GM23338 (cell line): ENCODE measurements around the gene ZNF679. TPM values are rescaled to one million over a fixed set of nuclear protein-coding genes. Genes with fewer than 3 reads are reported as not detected.
"Not testable (repeated sequence)": the region's sequence is repeated elsewhere in the genome, so short reads cannot be mapped to it uniquely, and the experiment has no call there.

Experiments
- ATAC-seq: fragments of 200-7000 bp; cut with Tn5 transposase; 3 replicates; pipeline ENCODE4 v1.9.1; 2020
- DNase-seq: peaks from one replicate; pipeline ENCODE4 v3.0.0-alpha.2; 2015; ENCODE audit warnings: low spot score
- H2AFZ ChIP-seq: fragments of 200-600 bp; sonication (generic); 2 replicates; pipeline ENCODE4 v1.8.0; 2016; ENCODE audit warnings: antibody characterized with exemption, mild to moderate bottlenecking, moderate library complexity
- H3F3A ChIP-seq: fragments of 200-600 bp; sonication (generic); replicated peaks from 2 replicates; pipeline ENCODE4 v1.8.0; 2017; ENCODE audit warnings: antibody characterized with exemption, mixed run types, low read depth
- H3K27ac ChIP-seq: fragments of 200-600 bp; sonication (generic); 2 replicates; pipeline ENCODE4 v1.6.1; 2016; ENCODE audit warnings: low read depth
- H3K27me3 ChIP-seq: fragments of 200-600 bp; sonication (generic); 2 replicates; pipeline ENCODE4 v1.8.0; 2016; ENCODE audit warnings: mild to moderate bottlenecking, mixed run types, moderate library complexity; ENCODE audit not compliant: insufficient read depth
- H3K36me3 ChIP-seq: fragments of 200-600 bp; sonication (generic); 2 replicates; pipeline ENCODE4 v1.8.0; 2016; ENCODE audit warnings: mild to moderate bottlenecking; ENCODE audit not compliant: insufficient read depth
- H3K4me1 ChIP-seq: fragments of 200-600 bp; sonication (generic); 2 replicates; pipeline ENCODE4 v1.8.0; 2016; ENCODE audit warnings: mild to moderate bottlenecking, moderate library complexity; ENCODE audit not compliant: insufficient read depth
- H3K4me2 ChIP-seq: fragments of 200-600 bp; sonication (generic); 2 replicates; pipeline ENCODE4 v1.7.1; 2017; ENCODE audit warnings: mixed run types
- H3K4me3 ChIP-seq: fragments of 200-600 bp; sonication (generic); 2 replicates; pipeline ENCODE4 v1.6.1; 2016; ENCODE audit warnings: mixed run types
- H3K79me2 ChIP-seq: fragments of 200-600 bp; sonication (generic); replicated peaks from 2 replicates; pipeline ENCODE4 v1.8.0; 2017; ENCODE audit warnings: mild to moderate bottlenecking; ENCODE audit not compliant: insufficient read depth
- H3K9me2 ChIP-seq: fragments of 200-600 bp; sonication (generic); 2 replicates; pipeline ENCODE4 v1.8.0; 2017; ENCODE audit not compliant: insufficient read depth
- H4K20me1 ChIP-seq: fragments of 200-600 bp; sonication (generic); replicated peaks from 2 replicates; pipeline ENCODE4 v1.8.0; 2017; ENCODE audit warnings: mild to moderate bottlenecking; ENCODE audit not compliant: insufficient read depth
- H3K27ac Mint-ChIP-seq: 2 replicates; pipeline ENCODE4 v1.8.0; 2020; ENCODE audit warnings: inconsistent platforms, mild to moderate bottlenecking, moderate library complexity, mixed read lengths
- H3K27me3 Mint-ChIP-seq: 3 replicates; pipeline ENCODE4 v1.8.0; 2022; ENCODE audit warnings: low read depth, mild to moderate bottlenecking, moderate library complexity, mixed read lengths, inconsistent platforms; ENCODE audit not compliant: insufficient read depth, poor library complexity
- H3K36me3 Mint-ChIP-seq: 3 replicates; pipeline ENCODE4 v1.8.0; 2021; ENCODE audit warnings: low read depth, mild to moderate bottlenecking, inconsistent platforms, moderate library complexity, mixed read lengths
- H3K4me1 Mint-ChIP-seq: 3 replicates; pipeline ENCODE4 v1.8.0; 2020; ENCODE audit warnings: mild to moderate bottlenecking, inconsistent platforms, mixed read lengths
- H3K4me3 Mint-ChIP-seq: 3 replicates; pipeline ENCODE4 v1.8.0; 2021; ENCODE audit warnings: moderate library complexity, mild to moderate bottlenecking, inconsistent platforms, mixed read lengths
- H3K9me3 Mint-ChIP-seq: 3 replicates; pipeline ENCODE4 v1.8.0; 2020; ENCODE audit warnings: moderate library complexity, mild to moderate bottlenecking, inconsistent platforms, mixed read lengths
- CREB1 ChIP-seq: fragments of 250-450 bp; sonication (Bioruptor Pico); IDR thresholded peaks from 2 replicates; pipeline ENCODE4 v1.5.0; 2020; ENCODE audit warnings: low read depth, mild to moderate bottlenecking, moderate library complexity
- CTCF ChIP-seq, 2 experiments: fragments of 200-600 bp in 1 of 2; sonication (generic) in 1 of 2; conservative IDR thresholded peaks; 2 replicates each; pipeline versions ENCODE4 v1.5.1 to v1.6.1; 2016 to 2017; ENCODE audit warnings: antibody characterized with exemption in 2 of 2, low read depth in 2 of 2, mild to moderate bottlenecking in 2 of 2, moderate library complexity in 1 of 2
- ETS1 ChIP-seq: IDR thresholded peaks from 2 replicates; pipeline ENCODE4 v1.6.1; 2016; ENCODE audit warnings: antibody characterized with exemption
- EZH2 ChIP-seq: fragments of 200-600 bp; sonication (generic); IDR thresholded peaks from one replicate; pipeline ENCODE4 v1.8.0; 2017; ENCODE audit warnings: antibody characterized with exemption, mild to moderate bottlenecking, low read depth; ENCODE audit not compliant: unreplicated experiment
- EZH2phosphoT487 ChIP-seq: fragments of 200-600 bp; sonication (generic); IDR thresholded peaks from one replicate; pipeline ENCODE4 v1.8.1; 2018; ENCODE audit warnings: antibody characterized with exemption; ENCODE audit not compliant: unreplicated experiment
- NANOG ChIP-seq: IDR thresholded peaks from 2 replicates; pipeline ENCODE4 v1.6.1; 2016; ENCODE audit warnings: antibody characterized with exemption, borderline replicate concordance
- POLR2AphosphoS5 ChIP-seq: IDR thresholded peaks from 2 replicates; pipeline ENCODE4 v1.6.1; 2016; ENCODE audit warnings: antibody characterized with exemption, low read depth
- REST ChIP-seq: IDR thresholded peaks from one replicate; pipeline ENCODE4 v1.6.1; 2018; ENCODE audit warnings: antibody characterized with exemption; ENCODE audit not compliant: unreplicated experiment
- STAT1 ChIP-seq: IDR thresholded peaks from one replicate; pipeline ENCODE4 v1.6.1; 2016; ENCODE audit warnings: antibody characterized with exemption; ENCODE audit not compliant: unreplicated experiment
- ZNF114 ChIP-seq: fragments of 250-450 bp; sonication (Bioruptor Pico); IDR thresholded peaks from 2 replicates; pipeline ENCODE4 v1.5.0; 2020; ENCODE audit warnings: mild to moderate bottlenecking, moderate library complexity
- ZNF331 ChIP-seq: fragments of 250-450 bp; sonication (Bioruptor Pico); IDR thresholded peaks from 2 replicates; pipeline ENCODE4 v1.5.0; 2020; ENCODE audit warnings: low read depth, mild to moderate bottlenecking, moderate library complexity
- long read RNA-seq: library from polyadenylated mRNA; unstranded; transcript quantifications from one replicate; pipeline ENCODE4 v2.0.0, GENCODE V29; 2020; ENCODE audit not compliant: unreplicated experiment
- polyA plus RNA-seq: library from polyadenylated mRNA; unstranded; fragments of >200 nt; fragmentation: Nextera tagmentation; extraction: Ambion mirVana; gene quantifications from 2 replicates; pipeline ENCODE4 v1.2.1, GENCODE V29; 2016
- total RNA-seq: library from RNA; depleted of rRNA; stranded (reverse); fragments of >200 nt; shearing (Covaris generic); gene quantifications from 2 replicates; pipeline ENCODE4 v1.2.3, GENCODE V29; 2014; rRNA removed

The ZNF679 gene
- total RNA-seq, result not detected in 2 replicates
- polyA plus RNA-seq, result not detected in 2 replicates
- long read RNA-seq, result 0 reads

GRCh38 chr7:64228174-64228573, at the start of gene ZNF679:
TSS of gene ZNF679 (plus strand) at chr7:64228474. CDS start at chr7:64249118, 20,644 bp downstream.
- DNase-seq, H4K20me1 ChIP-seq, H3K4me1 ChIP-seq, H3K27me3 Mint-ChIP-seq, H2AFZ ChIP-seq, H3K27ac Mint-ChIP-seq, H3K27me3 ChIP-seq, ATAC-seq, H3K4me1 Mint-ChIP-seq, H3K4me3 ChIP-seq, H3K36me3 ChIP-seq, H3K27ac ChIP-seq, H3K4me3 Mint-ChIP-seq, H3K4me2 ChIP-seq, H3F3A ChIP-seq, H3K79me2 ChIP-seq, H3K9me2 ChIP-seq: not testable (repeated sequence)
- Mint-ChIP-seq H3K9me3 (peaks cover 98% of the 10 kb centered on the region), H3K36me3 (peaks cover 38% of the 10 kb centered on the region)

GRCh38 chr7:64180989-64181388, 47.3 kb upstream of the ZNF679 start:
- H4K20me1 ChIP-seq, result no peaks in the 10 kb centered on the region
- no peaks in the 10 kb centered on the region for H3K9me2 ChIP-seq
- TF ChIP-seq ZNF331 (CRISPR knock-in tag) (no peak), CTCF (conservative IDR thresholded peaks at IDR 0.05; ENCODE audit: low read depth in 2 of 2) (peak; percentile 15 to 53; a peak in 3 of 4 replicates)
- no peaks in the 10 kb centered on the region for H3K27me3 Mint-ChIP-seq
- H3K4me3 ChIP-seq, result no peak overlapping the region
- no peak overlapping the region for H3K4me3 Mint-ChIP-seq
- H3K27ac Mint-ChIP-seq, result no peak overlapping the region
- no peaks in the 10 kb centered on the region for H3K27me3 ChIP-seq
- H3K36me3 Mint-ChIP-seq, result peaks cover 26% of the 10 kb centered on the region; the same call in 2 of the 3 replicates
- no peak overlapping the region for H2AFZ ChIP-seq
- H3K27ac ChIP-seq, result no peak overlapping the region
- H3K79me2 ChIP-seq, result no peaks in the 10 kb centered on the region
- ATAC-seq, result no peak
- no peaks in the 10 kb centered on the region for H3K4me1 Mint-ChIP-seq
- peaks cover 78% of the 10 kb centered on the region for H3K9me3 Mint-ChIP-seq
- peaks cover 5% of the 10 kb centered on the region; the same call in 1 of the 2 replicates for H3K36me3 ChIP-seq
- H3F3A ChIP-seq, result no peaks in the 10 kb centered on the region
- H3K4me2 ChIP-seq, result no peak overlapping the region
- H3K4me1 ChIP-seq, result no peaks in the 10 kb centered on the region
- DNase-seq, result peak; percentile 21

GRCh38 chr7:64181586-64181985, 46.7 kb upstream of the ZNF679 start:
- Histone ChIP-seq H3K27ac (no peak overlapping the region), H3K4me3 (no peak overlapping the region), H4K20me1 (no peaks in the 10 kb centered on the region), H3F3A (no peaks in the 10 kb centered on the region), H3K27me3 (no peaks in the 10 kb centered on the region), H3K36me3 (peaks cover 5% of the 10 kb centered on the region; the same call in 1 of the 2 replicates), H3K79me2 (no peaks in the 10 kb centered on the region), H3K4me2 (no peak overlapping the region), H3K9me2 (no peaks in the 10 kb centered on the region), H3K4me1 (no peaks in the 10 kb centered on the region), H2AFZ (no peak overlapping the region)
- Mint-ChIP-seq H3K9me3 (peaks cover 80% of the 10 kb centered on the region), H3K4me3 (no peak overlapping the region), H3K36me3 (peaks cover 26% of the 10 kb centered on the region; the same call in 2 of the 3 replicates), H3K4me1 (no peaks in the 10 kb centered on the region), H3K27me3 (no peaks in the 10 kb centered on the region), H3K27ac (no peak overlapping the region)
- ATAC-seq (no peak), DNase-seq (no peak)
- no peak for TF ChIP-seq NANOG
- no peak for TF ChIP-seq EZH2
- TF ChIP-seq STAT1, result no peak
- no peak for TF ChIP-seq ETS1
- no peak for TF ChIP-seq ZNF114
- TF ChIP-seq REST, result no peak
- no peak for TF ChIP-seq CREB1 (CRISPR knock-in tag)
- no peak for TF ChIP-seq EZH2phosphoT487
- TF ChIP-seq POLR2AphosphoS5, result no peak
